Muscle layer of colon (tissue), 2 donors: Measurements from ENCODE around the gene SIRT7.
A peak's percentile ranks its signal among the peaks of the same experiment; 100 is the strongest.

Source experiments
- H3K27ac ChIP-seq: one replicate; pipeline ENCODE4 v1.7.0; 2013; ENCODE audit warnings: low read depth, mild to moderate bottlenecking, low read length, moderate library complexity
- H3K27me3 ChIP-seq, 2 donors: one replicate each; pipeline ENCODE4 v1.7.0; 2013; ENCODE audit warnings: low read length in 2 of 2, mild to moderate bottlenecking in 2 of 2; ENCODE audit not compliant: insufficient read depth in 2 of 2, control insufficient read depth in 1 of 2
- H3K36me3 ChIP-seq: one replicate; pipeline ENCODE4 v1.7.0; 2013; ENCODE audit warnings: mild to moderate bottlenecking, low read length; ENCODE audit not compliant: insufficient read depth
- H3K4me1 ChIP-seq: one replicate; pipeline ENCODE4 v1.7.0; 2013; ENCODE audit warnings: mild to moderate bottlenecking, low read length; ENCODE audit not compliant: insufficient read depth
- H3K4me3 ChIP-seq, 2 donors: one replicate each; pipeline ENCODE4 v1.7.0; 2013; ENCODE audit warnings: low read length in 2 of 2, low read depth in 1 of 2, mild to moderate bottlenecking in 1 of 2, moderate library complexity in 1 of 2
- H3K9ac ChIP-seq: one replicate; pipeline ENCODE4 v1.7.0; 2013; ENCODE audit warnings: low read length
- H3K9me3 ChIP-seq: one replicate; pipeline ENCODE4 v1.7.0; 2013; ENCODE audit warnings: mild to moderate bottlenecking, low read length
- donor health status: abdominal sarcoma.
- donor health status: Adenocarcinoma of cecum.

The SIRT7 gene

GRCh38 chr17:81917565-81918332, at the start of gene SIRT7:
SIRT7 (minus strand) TSS chr17:81918176; CDS start chr17:81918131, 45 bp downstream.
- Histone ChIP-seq H3K27ac (peak within 1 kb of the TSS; percentile 36), H3K9me3 (no peaks in the 10 kb centered on the region), H3K36me3 (peaks cover 62% of the 10 kb centered on the region), H3K4me1 (peaks cover 20% of the 10 kb centered on the region), H3K9ac (peak within 1 kb of the TSS; percentile 13), H3K27me3 (no peaks in the 10 kb centered on the region), H3K4me3 (peak within 1 kb of the TSS; percentile 44 to 57)

GRCh38 chr17:81967244-81967532, 49.2 kb upstream of the SIRT7 start:
- peaks cover under 1 to 21% of the 10 kb centered on the region in 2 donors for H3K27me3 ChIP-seq
- H3K9me3 ChIP-seq: no peaks in the 10 kb centered on the region
- H3K36me3 ChIP-seq: no peaks in the 10 kb centered on the region
- H3K27ac ChIP-seq: no peak overlapping the region
- H3K4me3 ChIP-seq: no peak overlapping the region
- H3K9ac ChIP-seq: no peak overlapping the region
- peaks cover 16% of the 10 kb centered on the region for H3K4me1 ChIP-seq

- Histone ChIP-seq H3K36me3 (no peaks in the 10 kb centered on the region), H3K9me3 (no peaks in the 10 kb centered on the region), H3K4me1 (peaks cover 16% of the 10 kb centered on the region), H3K4me3 (no peak overlapping the region), H3K9ac (no peak overlapping the region), H3K27ac (no peak overlapping the region), H3K27me3 (peaks cover 5 to 27% of the 10 kb centered on the region in 2 donors)
Observed at GRCh38 chr17:81966343-81967243, 48.6 kb upstream of the SIRT7 start.

- H3K4me1 ChIP-seq: peaks cover 16% of the 10 kb centered on the region
- H3K27ac ChIP-seq: no peak overlapping the region
- H3K27me3 ChIP-seq: peaks cover 5 to 35% of the 10 kb centered on the region in 2 donors
Observed at GRCh38 chr17:81964081-81964849, 46.3 kb upstream of the SIRT7 start.

GRCh38 chr17:81962499-81963441, 44.8 kb upstream of the SIRT7 start:
- H3K9me3 ChIP-seq: no peaks in the 10 kb centered on the region
- H3K27me3 ChIP-seq: peaks cover 17 to 47% of the 10 kb centered on the region in 2 donors
- no peak overlapping the region for H3K27ac ChIP-seq
- no peaks in the 10 kb centered on the region for H3K36me3 ChIP-seq
- H3K4me3 ChIP-seq: no peak overlapping the region
- no peak overlapping the region for H3K9ac ChIP-seq
- peaks cover 7% of the 10 kb centered on the region for H3K4me1 ChIP-seq

More at GRCh38 chr17:81964081-81964849, 46.3 kb upstream of the SIRT7 start:
- no peak overlapping the region for H3K9ac ChIP-seq
- H3K9me3 ChIP-seq: no peaks in the 10 kb centered on the region
- no peaks in the 10 kb centered on the region for H3K36me3 ChIP-seq
- no peak overlapping the region for H3K4me3 ChIP-seq

- Histone ChIP-seq H3K36me3 (no peaks in the 10 kb centered on the region), H3K4me3 (no peak overlapping the region), H3K27ac (no peak overlapping the region), H3K9ac (no peak overlapping the region), H3K9me3 (no peaks in the 10 kb centered on the region), H3K27me3 (peaks cover 17 to 57% of the 10 kb centered on the region in 2 donors), H3K4me1 (no peaks in the 10 kb centered on the region)
Observed at GRCh38 chr17:81961521-81962498, 43.8 kb upstream of the SIRT7 start.

GRCh38 chr17:81961087-81961511, 43.1 kb upstream of the SIRT7 start, which contains the start of gene NOTUM:
NOTUM (minus strand) TSS chr17:81961187; CDS start chr17:81960909, 278 bp downstream.
- no peak within 1 kb of the TSS for H3K9ac ChIP-seq
- no peaks in the 10 kb centered on the region for H3K9me3 ChIP-seq
- H3K4me1 ChIP-seq: no peaks in the 10 kb centered on the region
- H3K27me3 ChIP-seq: peaks cover 17 to 64% of the 10 kb centered on the region in 2 donors
- no peaks in the 10 kb centered on the region for H3K36me3 ChIP-seq
- H3K4me3 ChIP-seq: peak within 1 kb of the TSS in 1 of 2 donors; percentile 50
- no peak within 1 kb of the TSS for H3K27ac ChIP-seq

- no peak overlapping the region for H3K27ac ChIP-seq
- H3K36me3 ChIP-seq: no peaks in the 10 kb centered on the region
- H3K9ac ChIP-seq: no peak overlapping the region
- H3K4me1 ChIP-seq: no peaks in the 10 kb centered on the region
- peaks cover 17 to 64% of the 10 kb centered on the region in 2 donors for H3K27me3 ChIP-seq
- no peaks in the 10 kb centered on the region for H3K9me3 ChIP-seq
- peak overlapping the region in 1 of 2 donors; percentile 50 for H3K4me3 ChIP-seq
Observed at GRCh38 chr17:81960130-81960958, 42.4 kb upstream of the SIRT7 start.
